Measurements from ENCODE around the gene RBM28. TPM values are rescaled to one million over a fixed set of nuclear protein-coding genes. Genes with fewer than 3 reads are reported as not detected.

The RBM28 gene

DNA sequence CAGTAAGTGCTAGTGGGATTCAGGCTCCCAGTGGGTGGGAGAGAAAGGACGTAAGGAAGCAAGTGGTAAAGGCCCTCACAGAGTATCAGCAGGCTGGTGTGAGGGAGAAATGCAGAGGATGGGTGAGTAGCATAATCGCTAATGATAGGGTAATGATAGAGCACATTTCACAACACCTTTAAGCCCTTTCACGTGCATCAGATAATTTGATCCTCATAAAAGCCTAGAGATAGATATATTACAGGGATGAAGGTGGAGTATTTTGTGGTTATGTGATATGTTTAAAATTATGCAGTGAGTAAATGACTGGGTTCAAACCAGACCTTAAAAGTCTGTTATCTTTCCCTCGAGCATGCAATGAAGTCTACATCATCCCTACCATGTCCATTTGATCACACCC lies 92.4 kb downstream of the RBM28 start:
- peaks cover 17% of the 10 kb centered on the region for H3K27me3 ChIP-seq (ENCODE audit: control insufficient read depth, insufficient read depth, low read length)
- H3K36me3 ChIP-seq (ENCODE audit: insufficient read depth, low read length) = no peaks in the 10 kb centered on the region
- H3K4me1 ChIP-seq (ENCODE audit: control insufficient read depth, insufficient read depth, low read length) = no peaks in the 10 kb centered on the region
- no peak overlapping the region for H3K9ac ChIP-seq (ENCODE audit: low read depth, low read length)
- H3K9me3 ChIP-seq (replicated peaks; ENCODE audit: low read length) = no peaks in the 10 kb centered on the region
- no peak overlapping the region for H3K4me2 ChIP-seq (ENCODE audit: low read length)
- no peak overlapping the region for H3K4me3 ChIP-seq (ENCODE audit: low read length)

Small RNA genes within 50 kb of the gene (small RNA-seq; reads per million reads assigned to genes)
- not detected for gene RNU7-27P
